ENCODE measurements around the gene SMURF1.

SMURF1 gene

DNA sequence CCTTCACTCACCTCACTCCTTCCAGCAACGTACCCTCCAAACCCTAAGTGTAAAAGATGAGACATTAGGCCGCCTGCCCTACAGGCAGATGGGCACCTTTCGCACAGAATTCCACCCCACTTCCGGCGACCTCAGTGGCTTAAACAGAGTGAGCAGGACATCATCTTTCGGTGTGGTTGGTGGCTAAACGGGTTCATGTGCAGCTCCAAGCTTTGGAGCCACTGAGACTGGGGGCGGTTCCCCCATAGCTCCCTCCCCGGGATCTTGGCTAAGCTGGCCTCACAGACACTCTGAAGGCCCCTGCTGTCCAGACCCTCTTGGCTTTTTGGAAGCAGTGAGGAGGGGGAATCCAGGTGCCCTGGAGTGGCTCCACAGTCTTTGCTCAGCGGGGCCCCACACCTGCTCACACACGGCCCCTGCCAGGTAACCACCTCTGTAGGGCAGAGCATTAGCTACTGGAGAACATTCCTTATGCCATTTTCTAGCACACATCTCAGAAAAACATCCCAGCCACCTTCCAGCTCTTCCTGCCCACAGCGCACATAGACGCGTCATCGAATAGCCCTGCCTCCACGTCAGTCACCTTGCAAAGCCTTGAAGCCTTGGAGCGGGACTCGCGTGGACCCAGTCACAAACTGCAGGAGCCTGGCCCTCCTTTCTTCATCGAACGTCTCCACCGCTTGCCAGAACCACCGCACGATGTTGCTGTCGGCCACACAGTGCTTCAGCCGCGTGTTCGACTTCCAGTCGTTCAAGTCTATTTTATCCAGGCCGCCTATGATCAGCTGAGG, 108.8 kb downstream of the SMURF1 start:
- H2BK5ac ChIP-seq (ENCODE audit: low read length), result no peak overlapping the region
- no peak overlapping the region for H2AFZ ChIP-seq (ENCODE audit: low read length)
- H3K9ac ChIP-seq (ENCODE audit: low read depth, low read length, poor library complexity), result no peak overlapping the region
- H2BK15ac ChIP-seq (ENCODE audit: low read length), result no peak overlapping the region
- no peaks in the 10 kb centered on the region for H3K27me3 ChIP-seq (ENCODE audit: control insufficient read depth in 3 of 3, insufficient read depth in 3 of 3, low read depth in 1 of 3, low read length in 3 of 3)
- no peak overlapping the region for H3K14ac ChIP-seq (ENCODE audit: low read length)
- H3K36me3 ChIP-seq (replicated peaks in 1 of 2; ENCODE audit: control insufficient read depth in 2 of 2, insufficient read depth in 2 of 2, low read length in 2 of 2), result peaks cover 71 to 94% of the 10 kb centered on the region in 2 donors
- no peaks in the 10 kb centered on the region for H3K4me1 ChIP-seq (ENCODE audit: control insufficient read depth in 2 of 2, insufficient read depth in 1 of 2, low read depth in 1 of 2, low read length in 2 of 2)
- H3K4ac ChIP-seq (ENCODE audit: low read length), result no peak overlapping the region
- H3K4me3 ChIP-seq (ENCODE audit: low read length in 2 of 2), result no peak overlapping the region
- H3K23ac ChIP-seq (ENCODE audit: low read depth, low read length, poor library complexity), result no peak overlapping the region
- no peak overlapping the region for H3K4me2 ChIP-seq (ENCODE audit: insufficient read depth, low read length, poor library complexity, severe bottlenecking)
- WGBS, 2 donors (ENCODE audit: extremely low coverage in 2 of 2, insufficient read length in 2 of 2, insufficient replicate concordance in 1 of 2), result no CpG with 5 or more reads among the region's 30 CpGs
- no peak overlapping the region for H2BK12ac ChIP-seq (ENCODE audit: low read length)
- H3K79me1 ChIP-seq (ENCODE audit: low read depth, low read length), result peaks cover 2% of the 10 kb centered on the region
- H3K18ac ChIP-seq (ENCODE audit: low read length), result no peak overlapping the region
- peaks cover 4% of the 10 kb centered on the region in 2 donors for H3K9me3 ChIP-seq (replicated peaks in 1 of 2; ENCODE audit: control insufficient read depth in 2 of 2, insufficient read depth in 1 of 2, low read depth in 1 of 2, low read length in 2 of 2)
- H4K91ac ChIP-seq (ENCODE audit: low read depth, low read length, poor library complexity), result no peak overlapping the region
- no peak overlapping the region for H2AK5ac ChIP-seq (ENCODE audit: low read depth, low read length)
- H3K27ac ChIP-seq (replicated peaks; ENCODE audit: low read length), result no peak overlapping the region
- DNase-seq (ENCODE audit: low spot score), result no peak
- H2BK120ac ChIP-seq (ENCODE audit: low read depth, low read length), result no peak overlapping the region
- no peak overlapping the region for H4K8ac ChIP-seq (ENCODE audit: low read depth, low read length)

DNA sequence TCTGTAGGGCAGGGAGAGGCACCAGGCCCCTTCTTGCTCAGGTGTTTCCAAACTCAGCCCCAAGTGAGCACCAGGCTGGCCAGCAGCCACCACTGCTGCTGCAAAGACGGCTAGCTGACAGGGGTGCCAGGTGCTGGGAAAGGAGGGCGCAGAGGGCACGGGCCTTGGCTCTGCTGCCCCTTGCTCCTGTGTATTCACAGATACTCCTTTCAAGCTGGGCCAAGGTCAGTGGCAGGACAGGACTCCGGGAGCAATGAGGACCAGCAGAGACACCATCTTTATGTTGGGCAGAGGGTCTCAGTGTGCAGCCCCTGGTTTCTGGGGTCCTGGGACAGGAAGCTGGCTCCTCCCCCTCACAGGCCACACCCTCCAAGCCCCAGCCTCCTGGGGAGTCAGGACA, 110.1 kb downstream of the SMURF1 start:
- WGBS, 2 donors (ENCODE audit: extremely low coverage in 2 of 2, insufficient read length in 2 of 2, insufficient replicate concordance in 1 of 2), result no CpG with 5 or more reads among the region's 4 CpGs
- no peaks in the 10 kb centered on the region for H3K27me3 ChIP-seq (ENCODE audit: control insufficient read depth in 3 of 3, insufficient read depth in 3 of 3, low read depth in 1 of 3, low read length in 3 of 3)
- DNase-seq (ENCODE audit: low spot score), result no peak
- no peak overlapping the region for H4K91ac ChIP-seq (ENCODE audit: low read depth, low read length, poor library complexity)
- H2BK120ac ChIP-seq (ENCODE audit: low read depth, low read length), result no peak overlapping the region
- no peak overlapping the region for H3K14ac ChIP-seq (ENCODE audit: low read length)
- H3K79me1 ChIP-seq (ENCODE audit: low read depth, low read length), result peaks cover 2% of the 10 kb centered on the region
- peak overlapping the region; percentile 53 for H3K23ac ChIP-seq (ENCODE audit: low read depth, low read length, poor library complexity)
- H3K4me2 ChIP-seq (ENCODE audit: insufficient read depth, low read length, poor library complexity, severe bottlenecking), result no peak overlapping the region
- no peak overlapping the region for H2BK15ac ChIP-seq (ENCODE audit: low read length)
- no peak overlapping the region for H2BK12ac ChIP-seq (ENCODE audit: low read length)
- H3K18ac ChIP-seq (ENCODE audit: low read length), result no peak overlapping the region
- H2BK5ac ChIP-seq (ENCODE audit: low read length), result no peak overlapping the region
- H3K4ac ChIP-seq (ENCODE audit: low read length), result no peak overlapping the region
- no peak overlapping the region for H3K9ac ChIP-seq (ENCODE audit: low read depth, low read length, poor library complexity)
- H3K4me3 ChIP-seq (ENCODE audit: low read length in 2 of 2), result no peak overlapping the region
- H2AFZ ChIP-seq (ENCODE audit: low read length), result no peak overlapping the region
- H3K4me1 ChIP-seq (ENCODE audit: control insufficient read depth in 2 of 2, insufficient read depth in 1 of 2, low read depth in 1 of 2, low read length in 2 of 2), result no peaks in the 10 kb centered on the region
- H2AK5ac ChIP-seq (ENCODE audit: low read depth, low read length), result no peak overlapping the region
- H3K27ac ChIP-seq (replicated peaks; ENCODE audit: low read length), result no peak overlapping the region
- peaks cover 75 to 99% of the 10 kb centered on the region in 2 donors for H3K36me3 ChIP-seq (replicated peaks in 1 of 2; ENCODE audit: control insufficient read depth in 2 of 2, insufficient read depth in 2 of 2, low read length in 2 of 2)
- no peak overlapping the region for H4K8ac ChIP-seq (ENCODE audit: low read depth, low read length)
- peaks cover 6 to 11% of the 10 kb centered on the region in 2 donors for H3K9me3 ChIP-seq (replicated peaks in 1 of 2; ENCODE audit: control insufficient read depth in 2 of 2, insufficient read depth in 1 of 2, low read depth in 1 of 2, low read length in 2 of 2)

- Histone ChIP-seq H3K4me2 (ENCODE audit: insufficient read depth, low read length, poor library complexity, severe bottlenecking) (no peak overlapping the region), H3K27me3 (ENCODE audit: control insufficient read depth in 3 of 3, insufficient read depth in 3 of 3, low read depth in 1 of 3, low read length in 3 of 3) (no peaks in the 10 kb centered on the region), H2AK5ac (ENCODE audit: low read depth, low read length) (no peak overlapping the region), H4K91ac (ENCODE audit: low read depth, low read length, poor library complexity) (no peak overlapping the region), H3K23ac (ENCODE audit: low read depth, low read length, poor library complexity) (no peak overlapping the region), H3K9me3 (replicated peaks in 1 of 2; ENCODE audit: control insufficient read depth in 2 of 2, insufficient read depth in 1 of 2, low read depth in 1 of 2, low read length in 2 of 2) (peaks cover 10 to 11% of the 10 kb centered on the region in 2 donors), H3K18ac (ENCODE audit: low read length) (no peak overlapping the region), H2BK120ac (ENCODE audit: low read depth, low read length) (no peak overlapping the region), H3K79me1 (ENCODE audit: low read depth, low read length) (no peaks in the 10 kb centered on the region), H3K14ac (ENCODE audit: low read length) (no peak overlapping the region), H2BK15ac (ENCODE audit: low read length) (no peak overlapping the region), H3K4me1 (ENCODE audit: control insufficient read depth in 2 of 2, insufficient read depth in 1 of 2, low read depth in 1 of 2, low read length in 2 of 2) (no peaks in the 10 kb centered on the region), H2AFZ (ENCODE audit: low read length) (no peak overlapping the region), H3K27ac (replicated peaks; ENCODE audit: low read length) (no peak overlapping the region), H3K36me3 (replicated peaks in 1 of 2; ENCODE audit: control insufficient read depth in 2 of 2, insufficient read depth in 2 of 2, low read length in 2 of 2) (peaks cover 75 to 99% of the 10 kb centered on the region in 2 donors), H2BK5ac (ENCODE audit: low read length) (no peak overlapping the region), H3K9ac (ENCODE audit: low read depth, low read length, poor library complexity) (no peak overlapping the region), H3K4me3 (ENCODE audit: low read length in 2 of 2) (no peak overlapping the region), H4K8ac (ENCODE audit: low read depth, low read length) (no peak overlapping the region), H3K4ac (ENCODE audit: low read length) (no peak overlapping the region), H2BK12ac (ENCODE audit: low read length) (no peak overlapping the region)
- no CpG with 5 or more reads among the region's 15 CpGs for WGBS, 2 donors (ENCODE audit: extremely low coverage in 2 of 2, insufficient read length in 2 of 2, insufficient replicate concordance in 1 of 2)
- no peak for DNase-seq (ENCODE audit: low spot score)
Observed at GRCh38 chr7:99032928-99033327, 111.0 kb downstream of the SMURF1 start.

GRCh38 chr7:99031496-99031895, 112.4 kb downstream of the SMURF1 start:
- WGBS, 2 donors (ENCODE audit: extremely low coverage in 2 of 2, insufficient read length in 2 of 2, insufficient replicate concordance in 1 of 2), result no CpG with 5 or more reads among the region's 7 CpGs
- H3K36me3 ChIP-seq (replicated peaks in 1 of 2; ENCODE audit: control insufficient read depth in 2 of 2, insufficient read depth in 2 of 2, low read length in 2 of 2), result peaks cover 65 to 93% of the 10 kb centered on the region in 2 donors

More at GRCh38 chr7:99031496-99031895, 112.4 kb downstream of the SMURF1 start:
- Histone ChIP-seq H2BK120ac (ENCODE audit: low read depth, low read length) (no peak overlapping the region), H4K8ac (ENCODE audit: low read depth, low read length) (no peak overlapping the region), H3K4me3 (ENCODE audit: low read length in 2 of 2) (no peak overlapping the region), H3K14ac (ENCODE audit: low read length) (no peak overlapping the region), H2AK5ac (ENCODE audit: low read depth, low read length) (no peak overlapping the region), H3K79me1 (ENCODE audit: low read depth, low read length) (no peaks in the 10 kb centered on the region), H3K23ac (ENCODE audit: low read depth, low read length, poor library complexity) (no peak overlapping the region), H3K4me1 (ENCODE audit: control insufficient read depth in 2 of 2, insufficient read depth in 1 of 2, low read depth in 1 of 2, low read length in 2 of 2) (no peaks in the 10 kb centered on the region), H2BK5ac (ENCODE audit: low read length) (no peak overlapping the region), H3K9me3 (replicated peaks in 1 of 2; ENCODE audit: control insufficient read depth in 2 of 2, insufficient read depth in 1 of 2, low read depth in 1 of 2, low read length in 2 of 2) (peaks cover 10 to 11% of the 10 kb centered on the region in 2 donors), H3K27me3 (ENCODE audit: control insufficient read depth in 3 of 3, insufficient read depth in 3 of 3, low read depth in 1 of 3, low read length in 3 of 3) (no peaks in the 10 kb centered on the region), H3K4me2 (ENCODE audit: insufficient read depth, low read length, poor library complexity, severe bottlenecking) (no peak overlapping the region), H3K4ac (ENCODE audit: low read length) (no peak overlapping the region), H3K18ac (ENCODE audit: low read length) (no peak overlapping the region), H2AFZ (ENCODE audit: low read length) (no peak overlapping the region), H3K9ac (ENCODE audit: low read depth, low read length, poor library complexity) (no peak overlapping the region), H2BK15ac (ENCODE audit: low read length) (no peak overlapping the region), H4K91ac (ENCODE audit: low read depth, low read length, poor library complexity) (no peak overlapping the region), H3K27ac (replicated peaks; ENCODE audit: low read length) (no peak overlapping the region), H2BK12ac (ENCODE audit: low read length) (no peak overlapping the region)
- no peak for DNase-seq (ENCODE audit: low spot score)
